Right lobe of liver (tissue), 4 donors: ENCODE data around the gene ARPP21.

ENCODE experiments used
- POLR2A ChIP-seq: fragments of 450-650 bp; IDR thresholded peaks from one replicate; pipeline ENCODE4 v1.6.1; 2017; ENCODE audit warnings: antibody characterized with exemption, mild to moderate bottlenecking
- TF ChIP-seq, protein P1 (sequence below), 4 donors: fragments of 200-600 bp in 3 of 4; fragments of 450-650 bp in 1 of 4; IDR thresholded peaks; one replicate each; pipeline versions ENCODE4 v1.5.1 to v1.8.0; 2016 to 2022; ENCODE audit warnings: antibody characterized with exemption in 4 of 4, mild to moderate bottlenecking in 2 of 4
- donor health status: DM: no; HTN: no; CAD: no.
- donor health status: DM: no; HTN: no; CAD: no.
- donor health status: DM: no; HTN: yes; CAD: no.

DNA sequence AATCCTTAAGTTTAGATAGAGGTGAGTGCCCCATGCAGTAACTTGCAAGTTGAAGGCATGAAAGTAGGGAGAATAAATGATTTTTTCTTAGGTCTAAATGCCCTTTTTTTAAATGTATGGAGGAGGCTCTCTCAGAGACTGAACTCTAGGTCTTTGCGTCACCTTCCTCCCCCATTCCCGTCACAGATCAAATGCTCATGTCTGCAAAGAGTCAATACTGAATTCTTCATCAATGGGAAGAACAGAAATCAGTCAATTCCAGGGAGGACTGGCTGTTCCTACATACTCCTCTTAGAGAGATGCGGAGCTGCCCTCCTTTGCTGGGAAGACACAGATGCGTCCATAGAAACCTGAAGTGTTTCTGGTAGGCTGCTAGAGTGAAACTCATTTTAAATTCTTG lies 98.2 kb downstream of the ARPP21 start:
- TF ChIP-seq, protein P1, sequence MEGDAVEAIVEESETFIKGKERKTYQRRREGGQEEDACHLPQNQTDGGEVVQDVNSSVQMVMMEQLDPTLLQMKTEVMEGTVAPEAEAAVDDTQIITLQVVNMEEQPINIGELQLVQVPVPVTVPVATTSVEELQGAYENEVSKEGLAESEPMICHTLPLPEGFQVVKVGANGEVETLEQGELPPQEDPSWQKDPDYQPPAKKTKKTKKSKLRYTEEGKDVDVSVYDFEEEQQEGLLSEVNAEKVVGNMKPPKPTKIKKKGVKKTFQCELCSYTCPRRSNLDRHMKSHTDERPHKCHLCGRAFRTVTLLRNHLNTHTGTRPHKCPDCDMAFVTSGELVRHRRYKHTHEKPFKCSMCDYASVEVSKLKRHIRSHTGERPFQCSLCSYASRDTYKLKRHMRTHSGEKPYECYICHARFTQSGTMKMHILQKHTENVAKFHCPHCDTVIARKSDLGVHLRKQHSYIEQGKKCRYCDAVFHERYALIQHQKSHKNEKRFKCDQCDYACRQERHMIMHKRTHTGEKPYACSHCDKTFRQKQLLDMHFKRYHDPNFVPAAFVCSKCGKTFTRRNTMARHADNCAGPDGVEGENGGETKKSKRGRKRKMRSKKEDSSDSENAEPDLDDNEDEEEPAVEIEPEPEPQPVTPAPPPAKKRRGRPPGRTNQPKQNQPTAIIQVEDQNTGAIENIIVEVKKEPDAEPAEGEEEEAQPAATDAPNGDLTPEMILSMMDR (IDR thresholded peaks at IDR 0.05): no peak
- no peak for TF ChIP-seq POLR2A
